Immature natural killer cell (primary cell): ENCODE results near the gene NEK9. TPM values are rescaled to one million over a fixed set of nuclear protein-coding genes. Genes with fewer than 3 reads are reported as not detected.
"Not testable (repeated sequence)": the region's sequence is repeated elsewhere in the genome, so short reads cannot be mapped to it uniquely, and the experiment has no call there.

ENCODE experiments used
- DNase-seq, 3 donors: peaks; one replicate each; pipeline ENCODE4 v3.0.0; 2022; ENCODE audit warnings: mixed read lengths in 1 of 3
- H3K27ac Mint-ChIP-seq, 6 donors: one replicate each; pipeline ENCODE4 v1.8.0; 2020; ENCODE audit warnings: mixed read lengths in 6 of 6, mild to moderate bottlenecking in 5 of 6, inconsistent platforms in 4 of 6, moderate library complexity in 3 of 6
- H3K27me3 Mint-ChIP-seq, 3 donors: one replicate each; pipeline ENCODE4 v1.8.0; 2020 to 2021; ENCODE audit warnings: low read depth in 3 of 3, mild to moderate bottlenecking in 3 of 3, mixed read lengths in 3 of 3, moderate library complexity in 3 of 3, inconsistent platforms in 1 of 3
- H3K36me3 Mint-ChIP-seq, 3 donors: one replicate each; pipeline ENCODE4 v1.8.0; 2020; ENCODE audit warnings: mixed read lengths in 3 of 3, inconsistent platforms in 2 of 3, mild to moderate bottlenecking in 2 of 3
- H3K4me1 Mint-ChIP-seq, 2 donors: one replicate each; pipeline ENCODE4 v1.8.0; 2020; ENCODE audit warnings: inconsistent platforms in 2 of 2, mild to moderate bottlenecking in 2 of 2, mixed read lengths in 2 of 2, moderate library complexity in 1 of 2
- H3K4me3 Mint-ChIP-seq, 5 donors: one replicate each; pipeline ENCODE4 v1.8.0; 2020; ENCODE audit warnings: mild to moderate bottlenecking in 5 of 5, mixed read lengths in 5 of 5, inconsistent platforms in 3 of 5, moderate library complexity in 3 of 5
- H3K9me3 Mint-ChIP-seq, 6 donors: one replicate each; pipeline ENCODE4 v1.8.0; 2020; ENCODE audit warnings: mild to moderate bottlenecking in 6 of 6, mixed read lengths in 6 of 6, inconsistent platforms in 4 of 6, moderate library complexity in 3 of 6
- polyA plus RNA-seq, 3 donors: library from polyadenylated mRNA; unstranded; fragments of 300-500 nt; fragmentation: Illumina TruSeq; gene quantifications; one replicate each; pipeline ENCODE4 v1.2.3, GENCODE V29; 2021

Gene NEK9
- polyA plus RNA-seq, 3 donors from 2014 or later: 10.4 to 15.2 (median 12.4) TPM

DNA sequence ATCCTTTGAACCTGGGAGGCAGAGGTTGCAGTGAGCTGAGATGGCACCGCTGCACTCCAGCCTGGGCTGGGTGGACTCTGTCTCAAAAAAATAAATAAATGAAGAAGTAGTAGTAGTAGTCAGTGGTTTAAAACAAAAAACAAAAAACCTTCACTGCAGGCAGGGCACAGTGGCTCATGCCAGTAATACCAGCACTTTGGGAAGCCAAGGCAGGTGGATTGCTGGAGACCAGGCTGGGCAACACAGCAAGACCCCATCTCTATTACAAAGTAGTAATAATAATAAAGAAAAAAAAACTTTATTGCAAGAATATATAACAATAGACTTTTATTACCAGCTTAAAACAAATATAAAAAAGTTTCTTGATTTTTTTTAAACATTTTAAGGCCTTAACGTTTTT lies 13.8 kb upstream of the NEK9 start:
- no peak for DNase-seq
- Mint-ChIP-seq H3K27me3 (peaks cover 0 to 2% (median 0%) of the 10 kb centered on the region in 3 donors), H3K27ac (peak overlapping the region; percentile 40 to 96 (median 84)), H3K9me3 (no peaks in the 10 kb centered on the region), H3K4me3 (peak overlapping the region in 4 of 5 donors; percentile 62 to 75 (median 68)), H3K36me3 (peaks cover 2 to 14% (median 4%) of the 10 kb centered on the region in 3 donors), H3K4me1 (peaks cover 69 to 81% of the 10 kb centered on the region in 2 donors)

DNA sequence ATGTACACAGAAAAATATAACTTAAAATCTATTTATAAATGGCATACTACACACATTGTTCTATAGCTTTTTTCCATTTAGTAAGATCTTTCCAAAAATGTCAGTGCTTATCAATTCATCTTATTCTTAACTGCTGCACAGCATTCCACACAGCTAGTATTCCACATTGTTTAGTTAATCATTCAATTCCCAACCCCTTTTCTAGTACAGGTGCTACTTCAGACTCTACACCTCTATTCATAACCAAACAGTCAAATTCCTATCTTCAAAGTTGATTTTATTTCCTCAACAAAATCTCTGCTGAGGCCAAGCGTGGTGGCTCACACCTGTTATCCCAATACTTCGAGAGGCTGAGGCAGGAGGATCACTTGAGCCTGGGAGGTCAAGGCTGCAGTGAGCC lies 12.3 kb upstream of the NEK9 start:
- Mint-ChIP-seq H3K36me3 (peaks cover 4 to 19% (median 13%) of the 10 kb centered on the region in 3 donors), H3K4me1 (peaks cover 56 to 69% of the 10 kb centered on the region in 2 donors), H3K27ac (peak overlapping the region; percentile 78 to 96 (median 84)), H3K4me3 (peak overlapping the region; percentile 5 to 72 (median 50)), H3K27me3 (peaks cover 0 to 2% (median 0%) of the 10 kb centered on the region in 3 donors), H3K9me3 (no peaks in the 10 kb centered on the region)
- DNase-seq: no peak

DNA sequence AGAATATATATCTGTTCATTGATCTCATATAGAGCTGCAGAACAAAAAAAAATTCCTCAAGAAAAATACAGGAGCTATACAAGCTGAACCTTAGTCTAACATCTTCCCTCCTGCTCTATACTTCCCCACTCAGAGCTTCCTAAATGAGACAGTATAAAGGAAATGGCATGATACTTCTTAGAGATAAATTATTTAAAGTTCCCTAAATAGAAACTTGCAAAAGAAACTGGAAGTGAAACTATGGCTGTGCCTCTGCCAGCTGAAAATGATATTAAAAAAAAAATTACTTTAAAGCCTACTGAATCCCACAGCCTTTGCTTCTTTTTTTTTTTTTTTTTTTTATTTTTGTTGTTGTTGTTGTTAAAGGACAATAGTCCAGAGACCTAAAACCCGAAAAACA lies 11.6 kb upstream of the NEK9 start:
- peak overlapping the region; percentile 78 to 96 (median 86) for H3K27ac Mint-ChIP-seq
- H3K9me3 Mint-ChIP-seq: no peaks in the 10 kb centered on the region
- peaks cover 54 to 63% of the 10 kb centered on the region in 2 donors for H3K4me1 Mint-ChIP-seq
- H3K36me3 Mint-ChIP-seq: peaks cover 10 to 23% (median 20%) of the 10 kb centered on the region in 3 donors
- no peaks in the 10 kb centered on the region for H3K27me3 Mint-ChIP-seq
- H3K4me3 Mint-ChIP-seq: peak overlapping the region; percentile 58 to 80 (median 66)
- peak in 2 of 3 donors; percentile 17 to 33 for DNase-seq

DNA sequence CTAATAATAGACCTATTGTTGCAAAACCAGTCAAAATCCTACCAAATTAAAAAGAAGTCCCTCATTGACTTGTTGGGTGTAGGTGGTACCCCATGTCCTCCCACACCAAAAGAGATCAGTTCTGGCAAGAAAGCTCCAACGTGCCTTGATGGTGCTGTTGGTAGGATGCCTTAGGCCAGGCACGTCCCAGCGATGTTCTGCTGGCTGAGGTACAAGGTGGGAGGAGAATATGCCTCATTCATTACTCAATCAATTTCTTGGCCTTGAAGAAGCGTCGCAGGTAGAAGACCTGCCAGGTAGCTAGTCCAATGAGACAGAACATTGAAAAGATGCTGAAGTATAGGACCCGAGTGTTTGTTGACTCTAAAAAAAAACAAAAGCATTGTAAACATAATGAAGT lies 7.8 kb upstream of the NEK9 start:
- DNase-seq: no peak
- Mint-ChIP-seq H3K27me3 (no peaks in the 10 kb centered on the region), H3K4me1 (peaks cover 28 to 40% of the 10 kb centered on the region in 2 donors), H3K27ac (peak overlapping the region in 5 of 6 donors; percentile 15 to 74 (median 19)), H3K4me3 (no peak overlapping the region), H3K36me3 (peaks cover 18 to 29% (median 20%) of the 10 kb centered on the region in 3 donors), H3K9me3 (no peaks in the 10 kb centered on the region)

DNA sequence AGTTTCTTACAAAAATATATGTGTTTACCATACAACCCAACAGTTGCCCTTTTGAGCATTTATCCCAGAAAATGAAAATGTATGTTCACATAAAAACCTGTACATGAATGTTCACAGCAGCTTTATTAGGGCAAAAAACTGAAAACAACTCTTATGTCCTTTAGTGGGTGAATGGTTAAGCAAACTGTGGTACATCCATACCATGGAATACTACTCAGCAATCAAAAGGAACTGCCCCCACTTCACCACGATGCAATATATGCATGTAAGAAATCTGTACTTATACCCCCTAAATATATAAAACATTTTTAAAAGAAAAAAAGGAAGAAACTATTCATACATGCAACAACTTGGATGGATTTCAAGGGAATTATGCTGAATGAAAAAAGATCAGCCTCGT lies 6.7 kb upstream of the NEK9 start:
- H3K27ac Mint-ChIP-seq: peak overlapping the region in 3 of 6 donors; percentile 5 to 18 (median 12)
- no peaks in the 10 kb centered on the region for H3K9me3 Mint-ChIP-seq
- peaks cover 20 to 31% of the 10 kb centered on the region in 2 donors for H3K4me1 Mint-ChIP-seq
- no peak overlapping the region for H3K4me3 Mint-ChIP-seq
- peaks cover 18 to 29% (median 20%) of the 10 kb centered on the region in 3 donors for H3K36me3 Mint-ChIP-seq
- no peak for DNase-seq
- H3K27me3 Mint-ChIP-seq: no peaks in the 10 kb centered on the region

DNA sequence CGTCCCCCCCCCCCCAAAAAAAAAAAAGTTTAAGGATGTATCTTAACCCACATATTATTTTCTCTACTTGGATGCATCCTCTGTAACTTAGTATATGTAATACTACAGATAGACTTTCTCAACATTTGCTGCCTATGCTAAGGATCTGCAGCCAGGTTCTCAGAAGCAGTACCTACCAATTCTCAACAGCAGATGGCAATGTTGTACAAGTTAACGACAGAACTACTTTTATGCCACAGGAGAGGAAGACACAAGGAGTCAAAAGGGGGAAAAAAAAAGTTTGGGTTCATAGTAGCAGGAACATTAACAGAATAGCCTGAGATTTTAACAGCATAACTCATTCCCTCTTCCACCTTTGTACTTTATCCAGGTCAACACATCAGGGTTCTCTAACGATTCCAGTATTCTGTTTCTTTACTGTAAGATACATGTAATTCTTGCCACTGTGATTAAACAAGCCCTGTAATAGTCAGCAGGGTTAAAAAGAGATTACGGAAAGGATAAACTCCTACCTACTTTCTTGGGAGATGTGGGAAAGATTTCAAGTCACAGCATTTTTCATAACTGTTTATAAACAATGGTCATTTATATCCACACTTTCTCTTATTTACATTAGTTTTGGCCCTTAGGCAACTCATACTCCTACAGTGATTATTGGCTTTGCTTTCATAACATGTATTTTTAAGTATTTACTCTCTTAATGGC lies 5.7 kb upstream of the NEK9 start:
- Mint-ChIP-seq H3K4me3 (no peak overlapping the region), H3K36me3 (peaks cover 15 to 25% (median 20%) of the 10 kb centered on the region in 3 donors), H3K27ac (peak overlapping the region; percentile 4 to 83 (median 64)), H3K27me3 (peaks cover 0 to 3% (median 0%) of the 10 kb centered on the region in 3 donors), H3K4me1 (peaks cover 21 to 31% of the 10 kb centered on the region in 2 donors), H3K9me3 (no peaks in the 10 kb centered on the region)
- peak; percentile 69 to 74 (median 73) for DNase-seq

DNA sequence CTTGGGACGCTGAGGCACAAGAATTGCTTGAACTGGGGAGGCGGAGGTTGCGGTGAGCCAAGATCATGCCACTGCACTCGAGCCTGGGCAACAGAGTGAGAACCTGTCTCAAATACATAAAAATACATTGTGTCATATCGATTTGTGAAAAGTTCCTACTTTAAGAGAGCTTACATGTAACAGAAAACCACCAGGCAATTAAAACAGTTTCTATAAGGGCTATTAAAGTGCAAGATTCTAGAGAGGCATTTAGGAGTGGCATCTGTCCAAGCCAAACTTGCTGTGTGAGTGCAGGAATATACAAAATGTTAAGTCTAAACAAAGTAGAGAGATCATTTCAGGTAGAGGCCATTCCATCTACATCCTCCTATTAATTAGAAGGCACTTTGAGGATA lies 1.7 kb upstream of the NEK9 start:
- Mint-ChIP-seq H3K36me3 (peaks cover 1 to 13% (median 12%) of the 10 kb centered on the region in 3 donors), H3K4me1 (peaks cover 43 to 58% of the 10 kb centered on the region in 2 donors), H3K27ac (peak overlapping the region in 3 of 6 donors; percentile 2 to 60 (median 40)), H3K9me3 (no peaks in the 10 kb centered on the region), H3K27me3 (peaks cover 6 to 8% (median 7%) of the 10 kb centered on the region in 3 donors), H3K4me3 (peak overlapping the region in 1 of 5 donors; percentile 98)
- DNase-seq: no peak

DNA sequence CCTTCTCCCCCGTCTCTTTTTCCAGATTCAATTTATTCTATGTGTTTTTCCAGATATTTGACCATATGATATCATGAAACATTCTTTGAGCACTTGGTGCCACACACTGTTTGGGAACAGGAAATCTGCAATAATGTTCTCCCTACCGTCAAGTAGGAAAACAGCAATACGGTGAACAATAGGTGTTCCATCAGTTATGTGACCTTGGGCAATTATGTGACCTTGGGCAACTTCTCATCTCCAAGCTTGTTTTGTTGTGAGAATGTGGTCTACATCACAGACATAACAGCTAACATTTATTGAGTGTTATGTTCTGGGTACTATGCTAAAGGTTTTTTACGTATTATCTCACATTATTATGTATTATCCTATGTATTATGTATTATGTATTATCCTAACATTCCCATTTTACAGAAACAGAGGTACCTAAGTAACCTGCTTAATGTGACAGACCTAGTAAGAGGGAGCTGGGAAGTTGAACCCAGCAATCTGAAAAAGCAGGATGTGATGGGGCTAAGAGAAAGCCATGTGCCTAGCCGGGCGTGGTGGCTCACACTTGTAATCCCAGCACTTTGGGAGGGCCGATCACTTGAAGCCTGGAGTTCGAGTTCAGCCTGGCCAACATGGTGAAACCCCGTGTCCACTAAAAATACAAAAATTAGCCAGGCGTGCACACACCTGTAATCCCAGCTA lies 1.2 kb upstream of the NEK9 start:
- Mint-ChIP-seq H3K4me3 (peak overlapping the region; percentile 96 to 98 (median 96)), H3K27ac (peak overlapping the region; percentile 82 to 98 (median 88)), H3K9me3 (no peaks in the 10 kb centered on the region), H3K36me3 (peaks cover 0 to 10% (median 6%) of the 10 kb centered on the region in 3 donors), H3K27me3 (peaks cover 6 to 8% (median 7%) of the 10 kb centered on the region in 3 donors), H3K4me1 (peaks cover 43 to 57% of the 10 kb centered on the region in 2 donors)
- DNase-seq: no peak

DNA sequence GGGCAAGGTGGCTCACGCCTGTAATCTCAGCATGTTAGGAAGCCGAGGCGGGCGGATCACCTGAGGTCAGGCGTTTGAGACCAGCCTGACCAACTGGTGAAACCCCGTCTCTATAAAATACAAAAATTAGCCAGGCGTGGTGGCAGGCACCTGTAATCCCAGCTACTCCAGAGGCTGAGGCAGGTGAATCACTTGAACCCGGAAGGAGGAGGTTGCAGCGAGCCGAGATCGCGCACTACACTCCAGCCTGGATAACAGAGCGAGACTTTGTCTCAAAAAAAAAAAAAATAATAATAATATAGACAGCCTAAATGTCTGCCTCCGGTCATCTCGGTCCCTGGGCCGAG lies 599 bp upstream of the NEK9 start:
- H3K27me3 Mint-ChIP-seq, H3K9me3 Mint-ChIP-seq, DNase-seq, H3K36me3 Mint-ChIP-seq: not testable (repeated sequence)
- H3K27ac Mint-ChIP-seq: peak overlapping the region; percentile 97 to 99 (median 99)
- H3K4me1 Mint-ChIP-seq: peaks cover 40 to 51% of the 10 kb centered on the region in 2 donors
- H3K4me3 Mint-ChIP-seq: peak overlapping the region; percentile 96 to 98 (median 96)

DNA sequence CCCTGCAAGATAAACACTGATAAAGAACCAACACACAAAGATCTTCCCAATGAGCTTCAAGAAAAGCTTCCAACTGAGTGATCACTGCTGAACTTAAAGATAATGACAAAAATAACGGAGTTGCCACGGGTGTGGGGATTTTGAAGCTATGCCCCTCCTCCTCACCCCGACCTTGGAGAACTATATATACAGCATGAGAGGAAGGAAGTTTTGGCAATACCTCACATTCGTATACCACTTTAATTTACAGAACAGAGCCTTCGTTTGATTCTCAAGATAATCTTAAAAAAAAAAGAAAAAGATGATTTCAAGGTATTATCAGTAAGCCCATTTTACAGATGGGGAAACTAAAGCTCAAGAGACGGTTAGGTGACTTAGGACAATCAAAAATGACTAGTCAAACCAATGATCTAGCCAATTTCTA lies 715 bp downstream of the NEK9 start:
- H3K27ac Mint-ChIP-seq: peak overlapping the region; percentile 97 to 99 (median 98)
- peak overlapping the region; percentile 96 to 98 (median 96) for H3K4me3 Mint-ChIP-seq
- H3K36me3 Mint-ChIP-seq: peaks cover 0 to 4% (median 3%) of the 10 kb centered on the region in 3 donors
- no peak for DNase-seq
- peaks cover 38 to 51% of the 10 kb centered on the region in 2 donors for H3K4me1 Mint-ChIP-seq
- no peaks in the 10 kb centered on the region for H3K9me3 Mint-ChIP-seq
- H3K27me3 Mint-ChIP-seq: peaks cover 6 to 8% (median 7%) of the 10 kb centered on the region in 3 donors

DNA sequence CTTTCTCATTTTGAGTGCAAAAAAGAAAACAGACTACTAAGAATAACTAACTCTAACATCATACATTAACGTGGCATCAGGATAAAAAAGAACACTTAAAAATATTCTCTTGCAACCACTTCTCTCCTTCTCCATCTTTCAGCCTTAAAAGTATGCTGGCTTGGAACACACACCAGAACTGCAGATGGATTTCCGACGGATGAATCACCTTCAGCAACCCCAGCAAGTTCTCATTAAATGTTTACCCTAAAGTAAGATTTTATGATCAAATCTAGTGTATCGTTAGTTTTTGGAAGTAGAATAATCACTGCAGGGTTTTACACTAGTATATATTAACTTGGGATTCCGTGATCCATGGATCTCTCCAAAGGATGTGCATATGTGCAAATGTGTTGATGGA lies 1.2 kb downstream of the NEK9 start:
- Mint-ChIP-seq H3K4me1 (peaks cover 38 to 51% of the 10 kb centered on the region in 2 donors), H3K27me3 (peaks cover 6 to 8% (median 7%) of the 10 kb centered on the region in 3 donors), H3K4me3 (peak overlapping the region; percentile 96 to 98 (median 96)), H3K36me3 (peaks cover 0 to 4% (median 3%) of the 10 kb centered on the region in 3 donors), H3K27ac (peak overlapping the region; percentile 97 to 99 (median 98)), H3K9me3 (no peaks in the 10 kb centered on the region)
- DNase-seq: no peak

DNA sequence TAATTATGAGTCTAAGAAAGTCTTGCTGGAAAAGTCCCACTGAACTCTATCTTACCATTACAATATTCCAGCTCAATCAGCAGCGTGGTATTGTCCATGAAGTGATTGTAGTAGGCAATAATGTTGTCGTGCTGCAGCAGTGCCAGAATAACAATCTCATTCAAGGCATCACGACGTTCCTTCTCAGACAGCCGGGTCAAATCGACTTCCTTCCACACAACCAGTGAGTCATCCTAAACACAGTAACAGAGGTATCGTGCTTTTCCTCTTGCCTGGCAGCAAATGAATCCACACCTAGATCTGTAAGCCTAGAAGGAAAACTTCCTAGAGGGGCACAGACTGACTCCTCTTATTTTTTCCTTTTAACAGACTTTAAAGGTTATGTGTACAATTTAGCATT lies 2.9 kb downstream of the NEK9 start:
- Mint-ChIP-seq H3K4me1 (peaks cover 38 to 51% of the 10 kb centered on the region in 2 donors), H3K27ac (peak overlapping the region in 4 of 6 donors; percentile 15 to 73 (median 34)), H3K27me3 (peaks cover 6 to 8% (median 7%) of the 10 kb centered on the region in 3 donors), H3K4me3 (no peak overlapping the region), H3K9me3 (no peaks in the 10 kb centered on the region), H3K36me3 (peaks cover 0 to 16% (median 8%) of the 10 kb centered on the region in 3 donors)
- no peak for DNase-seq

DNA sequence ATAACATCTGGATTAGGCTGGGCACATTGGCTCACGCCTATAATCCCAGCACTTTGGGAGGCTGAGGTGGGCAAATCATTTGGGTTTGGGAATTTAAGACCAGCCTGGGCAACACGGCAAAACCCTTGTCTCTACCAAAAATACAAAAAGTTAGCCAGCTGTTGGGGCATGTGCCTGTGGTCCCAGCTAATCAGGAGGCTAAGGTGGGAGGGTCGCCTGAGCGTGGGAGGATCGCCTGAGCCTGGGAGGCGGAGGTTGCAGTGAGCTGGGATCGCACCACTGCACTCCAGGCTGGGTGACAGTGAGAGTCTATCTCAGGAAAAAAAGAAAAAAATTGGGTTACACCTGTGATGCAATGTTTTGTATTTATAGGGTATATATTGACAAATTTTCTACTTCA lies 5.3 kb downstream of the NEK9 start:
- no peaks in the 10 kb centered on the region for H3K9me3 Mint-ChIP-seq
- no peak overlapping the region for H3K4me3 Mint-ChIP-seq

More for the DNA sequence above, 5.3 kb downstream of the NEK9 start:
- H3K36me3 Mint-ChIP-seq: peaks cover 15 to 30% (median 24%) of the 10 kb centered on the region in 3 donors
- H3K4me1 Mint-ChIP-seq: peaks cover 22 to 31% of the 10 kb centered on the region in 2 donors
- no peak for DNase-seq
- no peak overlapping the region for H3K27ac Mint-ChIP-seq
- H3K27me3 Mint-ChIP-seq: peaks cover 3 to 4% (median 3%) of the 10 kb centered on the region in 3 donors
